ENCODE results near the gene GNL1.
A peak's percentile ranks its signal among the peaks of the same experiment; 100 is the strongest.
"Not testable (repeated sequence)": the region's sequence is repeated elsewhere in the genome, so short reads cannot be mapped to it uniquely, and the experiment has no call there.

GNL1 gene

DNA sequence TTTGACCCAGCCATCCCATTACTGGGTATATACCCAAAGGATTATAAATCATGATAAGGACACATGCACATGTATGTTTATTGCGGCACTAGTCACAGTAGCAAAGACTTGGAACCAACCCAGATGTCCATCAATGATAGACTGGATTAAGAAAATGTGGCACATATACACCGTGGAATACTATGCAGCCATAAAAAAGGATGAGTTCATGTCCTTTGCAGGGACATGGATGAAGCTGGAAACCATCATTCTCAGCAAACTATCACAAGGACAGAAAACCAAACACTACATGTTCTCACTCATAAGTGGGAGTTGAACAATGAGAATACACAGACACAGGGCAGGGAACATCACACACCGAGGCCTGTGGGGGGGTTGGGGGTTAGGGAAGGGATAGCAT is 29.8 kb downstream of the GNL1 start:
- peaks cover 21% of the 10 kb centered on the region for H3K36me3 Mint-ChIP-seq
- peaks cover 74% of the 10 kb centered on the region for H3K4me1 Mint-ChIP-seq (ENCODE audit: low read depth)
- not testable (repeated sequence) for H3K4me3 Mint-ChIP-seq, H3K27me3 Mint-ChIP-seq
- peaks cover 10% of the 10 kb centered on the region for H3K9me3 Mint-ChIP-seq (ENCODE audit: low read depth)
- peak overlapping the region; percentile 82 for H3K27ac Mint-ChIP-seq

DNA sequence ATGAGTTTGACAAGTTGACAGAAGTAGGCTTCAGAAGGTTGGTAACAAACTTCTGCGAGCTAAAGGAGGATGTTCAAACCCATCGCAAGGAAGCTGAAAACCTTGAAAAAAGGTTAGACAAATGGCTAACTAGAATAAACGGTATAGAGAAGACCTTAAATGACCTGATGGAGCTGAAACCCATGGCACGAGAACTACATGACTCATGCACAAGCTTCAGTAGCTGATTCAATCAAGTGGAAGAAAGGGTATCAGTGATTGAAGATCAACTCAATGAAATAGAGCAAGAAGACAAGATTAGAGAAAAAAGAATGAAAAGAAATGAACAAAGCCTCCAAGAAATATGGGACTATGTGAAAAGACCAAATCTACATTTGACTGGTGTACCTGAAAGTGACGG is 34.3 kb downstream of the GNL1 start:
- peaks cover 16% of the 10 kb centered on the region for H3K9me3 Mint-ChIP-seq (ENCODE audit: low read depth)
- H3K36me3 Mint-ChIP-seq: peaks cover 29% of the 10 kb centered on the region
- not testable (repeated sequence) for H3K27me3 Mint-ChIP-seq
- peak overlapping the region; percentile 81 for H3K27ac Mint-ChIP-seq
- H3K4me1 Mint-ChIP-seq (ENCODE audit: low read depth): peaks cover 62% of the 10 kb centered on the region
- peak overlapping the region; percentile 3 for H3K4me3 Mint-ChIP-seq

DNA sequence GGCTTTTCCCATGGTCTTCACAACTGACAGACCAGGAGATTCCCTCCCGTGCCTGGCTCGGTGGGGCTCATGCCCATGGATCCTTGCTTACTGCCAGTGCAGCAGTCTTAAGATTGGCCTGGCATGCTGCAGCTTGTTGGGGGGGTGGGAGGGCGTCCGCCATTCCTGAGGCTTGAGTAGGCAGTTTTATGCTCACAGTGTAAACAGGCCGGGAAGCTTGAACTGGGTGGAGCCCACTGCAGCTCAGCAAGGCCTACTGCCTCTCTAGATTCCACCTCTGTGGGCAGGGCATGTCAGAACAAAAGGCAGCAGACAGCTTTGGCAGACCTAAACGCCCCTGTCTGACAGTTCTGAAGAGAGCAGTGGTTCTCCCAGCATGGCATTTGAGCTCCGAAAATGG is 35.2 kb downstream of the GNL1 start:
- Mint-ChIP-seq H3K27ac (peak overlapping the region; percentile 22), H3K9me3 (ENCODE audit: low read depth) (peaks cover 16% of the 10 kb centered on the region), H3K36me3 (peaks cover 29% of the 10 kb centered on the region), H3K4me1 (ENCODE audit: low read depth) (peaks cover 62% of the 10 kb centered on the region)
- H3K4me3 Mint-ChIP-seq, H3K27me3 Mint-ChIP-seq: not testable (repeated sequence)

DNA sequence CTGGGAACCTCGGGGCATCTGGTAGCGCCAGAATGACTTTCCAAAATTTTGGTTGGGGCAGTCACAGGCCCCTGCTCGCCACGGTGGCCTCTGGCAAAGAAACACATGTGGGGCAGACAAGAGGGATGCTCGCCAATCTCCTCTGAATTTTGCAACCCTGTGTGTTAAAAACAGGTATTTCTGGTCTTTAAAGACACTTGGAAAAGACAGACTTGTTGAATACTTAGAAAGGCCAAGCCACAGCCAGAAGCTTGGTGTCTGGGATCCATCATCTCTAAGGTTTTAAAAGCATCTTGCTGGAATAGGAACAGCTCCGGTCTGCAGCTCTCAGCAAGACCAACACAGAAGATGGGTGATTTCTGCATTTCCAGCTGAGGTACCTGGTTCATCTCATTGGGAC is 35.8 kb downstream of the GNL1 start:
- peaks cover 61% of the 10 kb centered on the region for H3K4me1 Mint-ChIP-seq (ENCODE audit: low read depth)
- H3K27ac Mint-ChIP-seq: peak overlapping the region; percentile 22
- H3K27me3 Mint-ChIP-seq: no peaks in the 10 kb centered on the region
- peaks cover 16% of the 10 kb centered on the region for H3K9me3 Mint-ChIP-seq (ENCODE audit: low read depth)
- H3K4me3 Mint-ChIP-seq: no peak overlapping the region
- peaks cover 29% of the 10 kb centered on the region for H3K36me3 Mint-ChIP-seq

DNA sequence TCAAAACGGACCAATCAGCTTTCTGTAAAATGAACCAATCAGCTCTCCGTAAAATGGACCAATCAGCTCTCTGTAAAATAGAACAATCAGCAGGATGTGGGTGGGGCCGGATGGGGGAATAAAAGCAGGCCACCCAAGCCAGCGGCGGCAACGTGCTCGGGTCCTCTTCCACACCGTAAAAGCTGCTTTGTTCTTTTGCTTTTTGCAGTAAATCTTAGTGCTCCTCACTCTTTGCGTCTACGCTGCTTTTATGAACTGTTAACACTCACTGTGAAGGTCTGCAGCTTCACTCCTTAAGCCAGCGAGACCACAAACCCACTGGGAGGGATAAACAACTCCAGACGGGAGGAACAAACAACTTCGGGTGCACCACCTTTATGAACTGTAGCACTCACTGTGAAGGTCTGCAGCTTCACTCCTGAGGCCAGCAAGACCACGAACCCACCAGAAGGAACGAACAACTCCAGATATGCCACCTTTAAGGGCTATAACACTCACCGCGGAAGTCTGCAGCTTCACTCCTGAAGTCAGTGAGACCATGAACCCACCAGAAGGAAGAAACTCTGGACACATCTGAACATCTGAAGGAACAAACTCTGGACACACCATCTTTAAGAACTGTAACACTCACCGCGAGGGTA is 37.7 kb downstream of the GNL1 start:
- not testable (repeated sequence) for H3K27me3 Mint-ChIP-seq
- H3K4me3 Mint-ChIP-seq: peak overlapping the region; percentile 68
- peak overlapping the region; percentile 91 for H3K27ac Mint-ChIP-seq
- peaks cover 66% of the 10 kb centered on the region for H3K4me1 Mint-ChIP-seq (ENCODE audit: low read depth)
- H3K9me3 Mint-ChIP-seq (ENCODE audit: low read depth): peaks cover 16% of the 10 kb centered on the region
- peaks cover 24% of the 10 kb centered on the region for H3K36me3 Mint-ChIP-seq

DNA sequence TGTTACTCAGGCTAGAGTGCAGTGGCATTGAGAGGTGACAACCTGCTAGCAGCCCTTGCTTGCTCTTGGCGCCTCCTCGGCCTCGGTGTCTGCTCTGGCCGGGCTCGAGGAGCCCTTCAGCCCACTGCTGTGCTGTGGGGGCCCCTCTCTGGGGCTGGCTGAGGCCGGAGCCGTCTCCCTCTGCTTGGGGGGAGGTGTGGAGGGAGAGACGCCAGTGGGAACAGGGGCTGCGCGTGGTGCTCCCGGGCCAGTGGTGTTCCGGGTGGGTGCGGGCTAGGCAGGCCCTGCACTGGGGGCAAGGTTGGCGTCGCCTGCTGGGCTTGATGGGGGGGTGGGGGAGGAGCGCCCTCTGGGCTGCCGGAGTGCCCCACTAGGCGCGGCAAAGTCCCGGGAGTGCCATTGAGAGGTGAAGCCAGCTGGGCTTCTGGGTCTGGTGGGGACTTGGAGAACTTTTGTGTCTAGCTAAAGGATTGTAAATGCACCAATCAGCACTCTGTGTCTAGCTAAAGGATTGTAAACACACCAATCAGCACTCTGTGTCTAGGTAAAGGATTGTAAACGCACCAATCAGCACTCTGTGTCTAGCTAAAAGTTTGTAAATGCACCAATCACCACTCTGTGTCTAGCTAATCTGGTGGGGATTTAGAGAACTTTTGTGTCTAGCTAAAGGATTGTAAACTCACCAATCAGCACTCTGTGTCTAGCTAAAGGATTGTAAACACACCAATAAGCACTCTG is 38.4 kb downstream of the GNL1 start:
- H3K4me1 Mint-ChIP-seq (ENCODE audit: low read depth): peaks cover 66% of the 10 kb centered on the region
- peak overlapping the region; percentile 91 for H3K27ac Mint-ChIP-seq
- not testable (repeated sequence) for H3K27me3 Mint-ChIP-seq
- H3K9me3 Mint-ChIP-seq (ENCODE audit: low read depth): peaks cover 14% of the 10 kb centered on the region
- H3K36me3 Mint-ChIP-seq: peaks cover 18% of the 10 kb centered on the region
- H3K4me3 Mint-ChIP-seq: peak overlapping the region; percentile 68

DNA sequence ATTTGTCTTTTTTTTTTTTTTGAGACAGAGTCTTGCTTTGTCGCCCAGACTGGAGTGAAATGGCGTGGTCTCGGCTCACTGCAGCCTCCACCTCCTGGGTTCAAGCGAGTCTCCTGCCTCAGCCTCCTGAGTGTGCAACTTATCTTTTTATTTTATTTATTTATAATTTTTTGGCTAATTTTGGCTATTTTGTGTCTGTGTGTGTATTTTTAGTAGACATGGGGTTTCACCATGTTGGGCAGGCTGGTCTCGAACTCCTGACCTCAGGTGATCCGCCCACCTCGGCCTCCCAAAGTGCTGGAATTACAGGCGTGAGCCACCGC is 39.6 kb downstream of the GNL1 start:
- H3K27ac Mint-ChIP-seq: peak overlapping the region; percentile 97

DNA sequence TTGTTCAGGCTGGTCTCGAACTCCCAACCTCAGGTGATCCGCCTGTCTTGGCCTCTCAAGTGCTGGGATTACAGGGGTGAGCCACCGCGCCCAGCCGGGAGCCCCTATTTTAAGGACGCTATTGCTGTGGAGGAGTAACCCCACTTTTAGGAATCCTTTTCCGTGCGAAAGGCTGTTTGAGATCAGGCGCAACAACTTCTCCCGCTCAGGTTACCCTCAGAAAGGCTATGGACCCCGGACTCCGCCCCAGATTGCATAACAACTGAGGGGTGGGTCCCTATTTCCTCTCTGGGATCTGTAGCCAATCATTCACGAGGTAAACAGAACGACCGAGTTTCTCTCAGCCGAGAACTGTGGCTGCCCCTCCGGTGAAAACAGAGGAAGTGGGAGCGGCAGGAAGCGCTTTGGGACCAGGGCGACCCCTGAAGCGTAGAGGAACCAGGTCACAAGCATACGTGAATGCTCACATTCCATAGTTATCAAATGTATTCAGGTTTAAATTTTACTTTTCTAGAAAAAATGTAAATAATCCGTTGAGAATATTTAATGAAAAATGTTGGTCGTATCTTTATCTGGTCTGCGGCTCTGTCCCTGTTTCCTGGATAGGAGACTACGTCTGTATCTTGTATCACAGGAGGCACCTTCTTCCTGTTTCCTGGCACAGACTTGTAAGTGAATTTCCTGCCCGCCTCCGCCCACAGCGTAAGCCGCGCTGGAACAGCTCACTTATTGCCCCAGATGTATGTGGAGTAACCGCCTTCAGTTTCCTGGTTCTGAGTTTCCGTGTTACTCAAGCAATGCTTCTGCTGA is 40.1 kb downstream of the GNL1 start:
- Mint-ChIP-seq H3K4me3 (peak overlapping the region; percentile 92), H3K4me1 (ENCODE audit: low read depth) (peaks cover 70% of the 10 kb centered on the region), H3K27ac (peak overlapping the region; percentile 97), H3K27me3 (no peaks in the 10 kb centered on the region), H3K9me3 (ENCODE audit: low read depth) (peaks cover 6% of the 10 kb centered on the region), H3K36me3 (peaks cover 8% of the 10 kb centered on the region)

More for the DNA sequence above, 39.6 kb downstream of the GNL1 start:
- not testable (repeated sequence) for H3K36me3 Mint-ChIP-seq; H3K27me3 Mint-ChIP-seq; H3K9me3 Mint-ChIP-seq (ENCODE audit: low read depth)
- Mint-ChIP-seq H3K4me3 (peak overlapping the region; percentile 92), H3K4me1 (ENCODE audit: low read depth) (peaks cover 67% of the 10 kb centered on the region)

DNA sequence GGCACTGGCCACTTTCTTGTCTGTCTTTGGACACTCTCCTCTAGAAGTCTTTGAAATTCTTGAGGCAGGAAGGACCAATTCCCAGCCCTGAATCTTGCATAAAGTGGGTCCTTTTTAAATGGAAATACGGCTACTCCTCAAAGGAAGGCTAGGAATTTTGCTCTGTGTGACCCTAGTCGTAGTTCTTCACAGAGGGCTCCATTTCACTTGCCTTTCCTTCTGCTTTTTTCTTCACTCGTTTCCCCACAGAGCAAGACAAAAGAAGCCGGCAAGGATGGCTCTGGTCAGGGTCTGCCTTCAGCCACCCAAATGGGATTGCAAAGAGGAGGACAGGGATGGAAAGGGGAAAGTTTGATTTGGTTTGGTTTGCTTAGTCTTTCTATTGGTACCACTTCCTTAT is 41.2 kb downstream of the GNL1 start:
- Mint-ChIP-seq H3K36me3 (peaks cover 8% of the 10 kb centered on the region), H3K27ac (peak overlapping the region; percentile 91), H3K9me3 (ENCODE audit: low read depth) (peaks cover 6% of the 10 kb centered on the region), H3K4me3 (peak overlapping the region; percentile 92), H3K27me3 (no peaks in the 10 kb centered on the region), H3K4me1 (ENCODE audit: low read depth) (peaks cover 75% of the 10 kb centered on the region)

DNA sequence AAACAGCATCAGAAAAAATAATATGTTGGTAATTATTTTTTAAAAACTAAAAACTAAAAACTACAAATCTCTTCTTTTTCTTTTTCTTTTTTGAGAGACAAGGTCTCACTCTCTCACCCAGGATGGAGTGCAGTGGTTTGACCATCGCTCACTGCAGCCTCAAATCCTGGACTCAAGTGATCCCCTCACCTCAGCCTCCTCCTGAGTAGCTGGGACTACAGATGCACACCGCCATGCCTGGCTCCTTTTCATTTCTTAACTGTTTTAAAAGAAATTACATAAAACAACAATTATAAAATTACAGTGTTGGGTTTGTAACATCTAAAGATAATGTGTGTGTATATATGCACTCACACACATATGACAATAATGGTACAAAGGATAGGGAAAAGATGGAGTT is 42.8 kb downstream of the GNL1 start:
- Mint-ChIP-seq H3K27ac (peak overlapping the region; percentile 51), H3K27me3 (no peaks in the 10 kb centered on the region), H3K4me1 (ENCODE audit: low read depth) (peaks cover 75% of the 10 kb centered on the region), H3K4me3 (no peak overlapping the region), H3K9me3 (ENCODE audit: low read depth) (peaks cover 3% of the 10 kb centered on the region), H3K36me3 (peaks cover 2% of the 10 kb centered on the region)

DNA sequence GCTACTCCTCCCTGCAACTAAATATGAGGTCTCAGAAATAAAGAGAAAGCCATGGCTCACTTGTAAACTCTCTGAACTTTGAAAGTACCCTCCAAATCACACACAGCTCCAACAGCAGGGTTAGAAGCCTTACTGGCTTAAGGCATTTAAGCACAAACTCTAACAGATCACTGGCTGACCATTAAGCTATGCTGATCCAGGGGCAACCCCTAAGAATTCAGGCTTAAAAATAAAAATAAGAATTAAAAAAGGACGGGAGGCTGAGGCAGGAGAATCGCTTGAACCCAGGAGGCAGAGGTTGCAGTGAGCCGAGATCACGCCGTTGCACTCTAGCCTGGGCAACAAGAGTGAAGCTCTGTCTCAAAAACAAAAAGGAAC is 45.1 kb downstream of the GNL1 start:
- peaks cover 82% of the 10 kb centered on the region for H3K4me1 Mint-ChIP-seq (ENCODE audit: low read depth)
- no peaks in the 10 kb centered on the region for H3K9me3 Mint-ChIP-seq (ENCODE audit: low read depth)
- H3K27me3 Mint-ChIP-seq: no peaks in the 10 kb centered on the region
- peak overlapping the region; percentile 41 for H3K27ac Mint-ChIP-seq
- H3K4me3 Mint-ChIP-seq: peak overlapping the region; percentile 15
- no peaks in the 10 kb centered on the region for H3K36me3 Mint-ChIP-seq

DNA sequence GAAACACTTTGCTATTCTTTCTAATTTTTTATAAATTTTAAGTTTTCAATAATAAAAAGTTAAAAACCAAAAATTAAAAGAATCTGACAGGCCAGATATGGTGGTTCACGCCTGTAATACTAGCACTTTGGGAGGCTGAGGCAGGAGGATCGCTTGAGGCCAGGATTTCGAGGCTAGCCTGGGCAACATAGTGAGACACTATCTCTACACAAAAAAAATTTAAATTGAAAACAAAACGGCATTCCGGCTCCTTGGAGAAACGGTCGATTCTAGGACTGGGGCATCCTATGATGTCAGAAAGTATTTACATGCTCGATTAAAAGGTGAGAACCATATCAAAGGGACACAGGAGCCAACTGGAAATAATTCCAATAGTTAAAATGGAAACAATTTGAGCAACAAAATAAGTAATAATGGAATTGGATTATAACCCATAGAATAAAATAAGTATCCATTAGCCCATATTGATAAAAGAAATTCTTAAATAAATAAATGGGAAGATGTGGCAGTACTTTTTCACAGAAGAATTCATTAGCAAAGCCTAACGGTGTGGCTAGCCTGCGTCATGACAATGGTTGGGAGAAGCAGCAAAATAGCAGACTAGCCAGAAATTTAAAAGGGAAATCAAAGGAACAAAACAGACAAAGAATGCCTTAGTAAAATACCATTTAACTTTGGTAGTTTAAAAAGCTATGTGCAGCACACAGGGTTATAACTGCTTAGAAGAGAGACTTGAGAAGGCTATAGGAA is 45.7 kb downstream of the GNL1 start:
- peak overlapping the region; percentile 35 for H3K4me3 Mint-ChIP-seq
- H3K27me3 Mint-ChIP-seq: no peaks in the 10 kb centered on the region
- H3K36me3 Mint-ChIP-seq: no peaks in the 10 kb centered on the region
- peaks cover 82% of the 10 kb centered on the region for H3K4me1 Mint-ChIP-seq (ENCODE audit: low read depth)
- peak overlapping the region; percentile 41 for H3K27ac Mint-ChIP-seq
- H3K9me3 Mint-ChIP-seq (ENCODE audit: low read depth): no peaks in the 10 kb centered on the region

DNA sequence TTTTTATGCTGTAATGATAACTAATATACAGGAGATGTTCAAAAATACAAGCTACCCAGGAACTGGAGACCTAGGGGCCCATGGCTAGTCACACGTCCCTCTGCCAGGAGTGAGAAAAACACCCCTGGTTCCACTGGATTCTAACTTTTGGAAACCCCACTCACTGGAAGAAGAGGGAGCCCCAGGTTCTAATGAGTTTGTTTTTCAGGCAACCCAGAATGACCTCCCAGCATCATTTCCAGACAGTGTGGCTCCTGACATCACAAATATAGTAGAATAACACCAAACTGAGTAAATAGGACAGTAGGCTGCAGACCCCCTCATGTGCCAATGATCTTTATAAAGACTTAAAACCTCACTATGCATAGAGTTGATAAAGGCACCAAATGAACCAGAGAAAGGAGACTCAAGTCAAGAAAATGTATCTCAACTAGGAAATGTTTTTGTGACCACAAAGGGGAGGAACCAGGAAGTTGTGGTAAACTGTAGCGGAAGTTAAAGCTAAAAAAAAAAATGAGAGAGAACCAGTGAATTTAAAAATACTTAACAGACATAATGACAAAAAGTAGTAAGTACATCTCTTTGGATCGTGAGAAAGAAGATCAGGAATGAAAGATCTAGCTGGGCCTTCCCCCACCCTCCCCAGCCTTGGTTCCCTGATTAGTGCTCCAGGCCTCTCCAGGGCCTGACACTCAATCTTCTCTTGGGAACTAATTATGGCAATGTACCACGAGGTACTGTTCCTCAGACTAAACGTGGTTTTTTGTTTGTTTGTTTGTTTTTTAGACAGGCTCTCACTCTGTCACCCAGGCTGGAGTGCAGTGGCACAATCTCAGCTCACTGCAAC is 47.2 kb downstream of the GNL1 start:
- Mint-ChIP-seq H3K4me3 (peak overlapping the region; percentile 74), H3K27me3 (no peaks in the 10 kb centered on the region), H3K36me3 (no peaks in the 10 kb centered on the region), H3K9me3 (ENCODE audit: low read depth) (no peaks in the 10 kb centered on the region), H3K27ac (peak overlapping the region; percentile 93), H3K4me1 (ENCODE audit: low read depth) (peaks cover 70% of the 10 kb centered on the region)
